Loucy (cell line): Measurements from ENCODE around the gene ZIC1.

Source experiments
- H2AFZ ChIP-seq: fragments of 200-600 bp; sonication (generic); 2 replicates; pipeline ENCODE4 v1.6.0; 2016; ENCODE audit warnings: antibody characterized with exemption, mild to moderate bottlenecking, low read length, moderate library complexity
- H3F3A ChIP-seq: fragments of 200-600 bp; 2 replicates; pipeline ENCODE4 v1.6.0; 2016; ENCODE audit warnings: antibody characterized with exemption, low read depth, mild to moderate bottlenecking
- H3K27me3 ChIP-seq: fragments of 200-600 bp; sonication (generic); 2 replicates; pipeline ENCODE4 v1.6.1; 2014; ENCODE audit warnings: low read length, mild to moderate bottlenecking; ENCODE audit not compliant: insufficient read depth, poor library complexity, severe bottlenecking
- H3K36me3 ChIP-seq: fragments of 200-600 bp; sonication (generic); 2 replicates; pipeline ENCODE4 v1.6.1; 2016; ENCODE audit warnings: low read length; ENCODE audit not compliant: insufficient read depth
- H3K4me1 ChIP-seq: fragments of 200-600 bp; sonication (generic); 2 replicates; pipeline ENCODE4 v1.5.1; 2014; ENCODE audit warnings: low read length, mild to moderate bottlenecking; ENCODE audit not compliant: insufficient read depth, poor library complexity, severe bottlenecking
- H3K4me2 ChIP-seq: fragments of 200-600 bp; sonication (generic); 2 replicates; pipeline ENCODE4 v1.6.0; 2014; ENCODE audit warnings: antibody characterized with exemption, low read length, low read depth, mild to moderate bottlenecking; ENCODE audit not compliant: poor library complexity, severe bottlenecking
- H3K4me3 ChIP-seq: fragments of 200-600 bp; sonication (generic); 2 replicates; pipeline ENCODE4 v1.5.1; 2014; ENCODE audit warnings: low read length, mild to moderate bottlenecking, mixed read lengths; ENCODE audit not compliant: poor library complexity, severe bottlenecking
- H3K79me2 ChIP-seq: fragments of 200-600 bp; sonication (generic); 2 replicates; pipeline ENCODE4 v1.6.1; 2014; ENCODE audit warnings: low read length; ENCODE audit not compliant: insufficient read depth
- H3K9ac ChIP-seq: fragments of 200-600 bp; sonication (generic); 2 replicates; pipeline ENCODE4 v1.6.0; 2014; ENCODE audit warnings: mild to moderate bottlenecking, low read depth, low read length, moderate library complexity; ENCODE audit not compliant: poor library complexity, severe bottlenecking
- H3K9me2 ChIP-seq: fragments of 200-600 bp; sonication (generic); replicated peaks from 2 replicates; pipeline ENCODE4 v1.6.1; 2016; ENCODE audit warnings: low read depth, low read length, mixed read lengths
- H3K9me3 ChIP-seq: fragments of 200-600 bp; sonication (generic); 2 replicates; pipeline ENCODE4 v1.6.1; 2014; ENCODE audit warnings: mild to moderate bottlenecking, antibody characterized with exemption, low read length, low read depth; ENCODE audit not compliant: insufficient read depth
- H4K20me1 ChIP-seq: fragments of 200-600 bp; sonication (generic); 2 replicates; pipeline ENCODE4 v1.6.0; 2014; ENCODE audit warnings: antibody characterized with exemption, low read length, mild to moderate bottlenecking; ENCODE audit not compliant: insufficient read depth, poor library complexity, severe bottlenecking
- CTCF ChIP-seq: fragments of 200-600 bp; sonication (generic); conservative IDR thresholded peaks from 2 replicates; pipeline ENCODE4 v1.5.1; 2014; ENCODE audit warnings: mild to moderate bottlenecking, antibody characterized with exemption, low read length
- EZH2phosphoT487 ChIP-seq: fragments of 200-600 bp; IDR thresholded peaks from 2 replicates; pipeline ENCODE4 v1.6.1; 2018; ENCODE audit warnings: antibody characterized with exemption, mild to moderate bottlenecking, moderate library complexity, borderline replicate concordance

Gene ZIC1

GRCh38 chr3:147383617-147384016 is 25.5 kb upstream of the ZIC1 start:
- no peaks in the 10 kb centered on the region for H3K79me2 ChIP-seq
- TF ChIP-seq CTCF = peak; percentile 55
- TF ChIP-seq EZH2phosphoT487 = no peak
- no peaks in the 10 kb centered on the region for H3F3A ChIP-seq
- H3K9me2 ChIP-seq = no peaks in the 10 kb centered on the region
- H3K27me3 ChIP-seq = no peaks in the 10 kb centered on the region
- H3K9ac ChIP-seq = no peak overlapping the region
- H3K4me3 ChIP-seq = no peak overlapping the region
- no peaks in the 10 kb centered on the region for H3K36me3 ChIP-seq
- no peaks in the 10 kb centered on the region for H3K4me1 ChIP-seq
- H2AFZ ChIP-seq = no peak overlapping the region
- no peaks in the 10 kb centered on the region for H4K20me1 ChIP-seq
- no peaks in the 10 kb centered on the region for H3K9me3 ChIP-seq
- no peak overlapping the region for H3K4me2 ChIP-seq

GRCh38 chr3:147384210-147385058 is 24.7 kb upstream of the ZIC1 start:
- Histone ChIP-seq H3K27me3 (no peaks in the 10 kb centered on the region), H3K36me3 (no peaks in the 10 kb centered on the region), H3K9ac (no peak overlapping the region)

GRCh38 chr3:147385059-147386012 is 23.8 kb upstream of the ZIC1 start:
- H3F3A ChIP-seq = no peaks in the 10 kb centered on the region
- no peaks in the 10 kb centered on the region for H3K9me3 ChIP-seq
- no peak overlapping the region for H3K4me2 ChIP-seq
- no peak overlapping the region for H3K4me3 ChIP-seq
- no peaks in the 10 kb centered on the region for H3K9me2 ChIP-seq
- no peaks in the 10 kb centered on the region for H3K79me2 ChIP-seq
- H3K4me1 ChIP-seq = no peaks in the 10 kb centered on the region
- TF ChIP-seq EZH2phosphoT487 (no peak), CTCF (no peak)
- no peaks in the 10 kb centered on the region for H3K27me3 ChIP-seq
- no peaks in the 10 kb centered on the region for H3K36me3 ChIP-seq
- H3K9ac ChIP-seq = no peak overlapping the region
- no peak overlapping the region for H2AFZ ChIP-seq
- no peaks in the 10 kb centered on the region for H4K20me1 ChIP-seq

More at GRCh38 chr3:147384210-147385058, 24.7 kb upstream of the ZIC1 start:
- Histone ChIP-seq H3F3A (no peaks in the 10 kb centered on the region), H4K20me1 (no peaks in the 10 kb centered on the region), H2AFZ (no peak overlapping the region), H3K9me3 (no peaks in the 10 kb centered on the region), H3K9me2 (no peaks in the 10 kb centered on the region), H3K79me2 (no peaks in the 10 kb centered on the region), H3K4me3 (no peak overlapping the region), H3K4me1 (no peaks in the 10 kb centered on the region), H3K4me2 (no peak overlapping the region)
- TF ChIP-seq EZH2phosphoT487 (no peak), CTCF (no peak)
